Pancreas (tissue), 10 donors: ENCODE results near the gene AAR2. TPM values are rescaled to one million over a fixed set of nuclear protein-coding genes. Genes with fewer than 3 reads are reported as not detected.

ENCODE experiments used
- ATAC-seq, 4 donors: fragments of 200-7000 bp; cut with Tn5 transposase; one replicate each; pipeline versions ENCODE4 v1.8.0 to v1.9.1; 2020; ENCODE audit warnings: mild to moderate bottlenecking in 4 of 4, moderate library complexity in 4 of 4
- DNase-seq, 6 donors: peaks; one replicate each; pipeline ENCODE4 v3.0.0-alpha.2; 2020
- FAIRE-seq: peaks from 2 replicates; lab custom pipeline; 2012; peaks lifted over from hg19 to GRCh38; lab: Jason Lieb, UNC
- H3K27ac ChIP-seq, 4 donors: fragments of 200-600 bp; sonication (generic); 1 replicate in 3 of 4; 2 replicates in 1 of 4; pipeline versions ENCODE4 v1.5.0 to v1.8.0; 2020
- H3K27me3 ChIP-seq, 4 donors: fragments of 200-600 bp; one replicate each; pipeline ENCODE4 v1.8.0; 2021
- H3K36me3 ChIP-seq, 3 donors: fragments of 200-600 bp; sonication (generic) in 1 of 3; one replicate each; pipeline versions ENCODE4 v1.5.0 to v1.8.0; 2020 to 2021
- H3K4me1 ChIP-seq, 3 donors: fragments of 200-600 bp; one replicate each; pipeline ENCODE4 v1.8.0; 2021
- H3K4me3 ChIP-seq, 4 donors: fragments of 200-600 bp; sonication (generic) in 2 of 4; one replicate each; pipeline versions ENCODE4 v1.5.0 to v1.8.0; 2020 to 2021
- H3K9me3 ChIP-seq, 4 donors: fragments of 200-600 bp; one replicate each; pipeline ENCODE4 v1.8.0; 2021
- CTCF ChIP-seq, 4 donors: fragments of 200-600 bp; sonication (generic) in 3 of 4; IDR thresholded peaks; one replicate each; pipeline versions ENCODE4 v1.5.0 to v1.8.0; 2021; ENCODE audit warnings: antibody characterized with exemption in 4 of 4
- WGBS, 2 donors: extraction: QIAGEN DNeasy Blood & Tissue Kit; methylation state at CpG; one replicate each; pipeline ENCODE4 v1.1.7; 2013; 5-methylcytosine and 5-hydroxymethylcytosine counted together
- intact Hi-C, 3 donors: fragments of 100-400 bp; cut with DNase I; formaldehyde crosslinking; loops; one replicate each; pipeline versions ENCODE4 v1.11.1 to v1.14.2; 2022
- polyA plus RNA-seq, 2 donors: library from polyadenylated mRNA; stranded (reverse); fragments of 200-250 nt; gene quantifications; one replicate each; pipeline ENCODE4 v1.2.3, GENCODE V29; 2013
- total RNA-seq, 6 donors: library from RNA; stranded (reverse); fragmentation: NEBNext Ultra II Directional in 4 of 6; extraction: Animal tissue kit (Norgen Biotek cat#: 25700) in 4 of 6; gene quantifications; one replicate each; pipeline versions ENCODE4 v1.2.1 to v1.2.4, GENCODE V29; 2021 to 2023
- donor health status: healthy with polysubstance abuse.
- donor health status: DM: no; HTN: no; CAD: no; lungs with moderate emphysema.
- donor health status: DM: no; HTN: no; CAD: no.
- donor health status: control.
- donor health status: control.
- donor health status: Bipolar disorder and iron deficiency.
- donor health status: DM: yes; HTN: yes; CAD: no.
- donor health status: DM: no; HTN: no; CAD: no.
- donor health status: DM: no; HTN: no; CAD: no.
- donor health status: DM: yes; HTN: yes; CAD: no.

AAR2 gene
- total and polyA plus RNA-seq, 8 donors, result 7.0 to 18.0 (median 9.5) TPM

GRCh38 chr20:36264426-36265246, 28.4 kb downstream of the AAR2 start:
- no peaks in the 10 kb centered on the region for H3K27me3 ChIP-seq
- WGBS, 2 donors, result 84 to 85% methylated on average over 20 of the region's 20 CpGs
- no peak for DNase-seq
- ATAC-seq, result no peak
- H3K4me1 ChIP-seq, result no peaks in the 10 kb centered on the region
- intact Hi-C loops, result no loop called here
- no peak for TF ChIP-seq CTCF (IDR thresholded peaks at IDR 0.05)
- no peak for FAIRE-seq
- no peak overlapping the region for H3K27ac ChIP-seq
- no peaks in the 10 kb centered on the region for H3K36me3 ChIP-seq
- no peak overlapping the region for H3K4me3 ChIP-seq
- H3K9me3 ChIP-seq, result no peaks in the 10 kb centered on the region

GRCh38 chr20:36266189-36266588, 29.9 kb downstream of the AAR2 start:
- 78 to 88% methylated on average over 6 of the region's 6 CpGs for WGBS, 2 donors
- TF ChIP-seq CTCF (IDR thresholded peaks at IDR 0.05), result no peak
- Histone ChIP-seq H3K27me3 (no peaks in the 10 kb centered on the region), H3K27ac (no peak overlapping the region), H3K9me3 (no peaks in the 10 kb centered on the region), H3K4me1 (no peaks in the 10 kb centered on the region), H3K36me3 (no peaks in the 10 kb centered on the region), H3K4me3 (no peak overlapping the region)
- intact Hi-C loops, result no loop called here
- FAIRE-seq (no peak), DNase-seq (no peak), ATAC-seq (no peak)

- Histone ChIP-seq H3K27ac (no peak overlapping the region), H3K36me3 (no peaks in the 10 kb centered on the region), H3K4me3 (no peak overlapping the region), H3K27me3 (no peaks in the 10 kb centered on the region), H3K4me1 (no peaks in the 10 kb centered on the region), H3K9me3 (no peaks in the 10 kb centered on the region)
- DNase-seq (no peak), ATAC-seq (no peak), FAIRE-seq (no peak)
- no peak for TF ChIP-seq CTCF (IDR thresholded peaks at IDR 0.05)
- intact Hi-C loops, result no loop called here
- WGBS, 2 donors, result 75 to 77% methylated on average over 24 of the region's 24 CpGs
Observed at GRCh38 chr20:36267605-36268381, 31.5 kb downstream of the AAR2 start.

GRCh38 chr20:36268440-36269342, 32.4 kb downstream of the AAR2 start:
- H3K4me1 ChIP-seq, result no peaks in the 10 kb centered on the region
- H3K9me3 ChIP-seq, result no peaks in the 10 kb centered on the region
- no peaks in the 10 kb centered on the region for H3K27me3 ChIP-seq
- H3K27ac ChIP-seq, result no peak overlapping the region
- H3K36me3 ChIP-seq, result no peaks in the 10 kb centered on the region
- WGBS, 2 donors, result 72 to 77% methylated on average over 8 to 10 of the region's 10 CpGs
- no peak for FAIRE-seq
- H3K4me3 ChIP-seq, result no peak overlapping the region
- no peak for ATAC-seq
- no peak for TF ChIP-seq CTCF (IDR thresholded peaks at IDR 0.05)
- intact Hi-C loops, result no loop called here
- DNase-seq, result no peak
